MCF 10A (cell line): ENCODE data around the gene PDE4D. TPM values are rescaled to one million over a fixed set of nuclear protein-coding genes. Genes with fewer than 3 reads are reported as not detected.
"Not testable (repeated sequence)": the region's sequence is repeated elsewhere in the genome, so short reads cannot be mapped to it uniquely, and the experiment has no call there.

Experiments used
- BruUV-seq: library from RNA; stranded (reverse); fragments of 400-500 nt; replicated peaks from 2 replicates; lab custom pipeline; 2021; lab: Mats Ljungman, UMichigan
- CTCF ChIA-PET: fragments of 300-600 bp; sonication (Branson Sonifier 250); formaldehyde crosslinking; extraction: SDS; loops from one replicate; lab custom pipeline; 2021; ENCODE audit warnings: antibody characterized with exemption, inconsistent platforms; lab: Yijun Ruan, JAX
- POLR2A ChIA-PET: fragments of 300-600, 350-650 bp; sonication (Branson Sonifier 250); formaldehyde crosslinking; extraction: SDS; loops from one replicate; lab custom pipeline; 2020; ENCODE audit warnings: antibody characterized with exemption, inconsistent platforms; lab: Yijun Ruan, JAX
- DNase-seq: peaks from one replicate; pipeline ENCODE4 v3.0.0-alpha.2; 2018; ENCODE audit not compliant: unreplicated experiment
- H3K27ac Mint-ChIP-seq: one replicate; pipeline ENCODE4 v1.8.0; 2022; ENCODE audit warnings: mild to moderate bottlenecking, low read depth, mixed read lengths; ENCODE audit not compliant: unreplicated experiment
- H3K27me3 Mint-ChIP-seq: one replicate; pipeline ENCODE4 v1.8.0; 2022; ENCODE audit warnings: mixed read lengths; ENCODE audit not compliant: insufficient read depth, unreplicated experiment
- H3K36me3 Mint-ChIP-seq: one replicate; pipeline ENCODE4 v1.8.0; 2022; ENCODE audit warnings: mild to moderate bottlenecking, moderate library complexity, mixed read lengths; ENCODE audit not compliant: insufficient read depth, unreplicated experiment
- H3K4me1 Mint-ChIP-seq: one replicate; pipeline ENCODE4 v1.8.0; 2022; ENCODE audit warnings: mixed read lengths; ENCODE audit not compliant: insufficient read depth, unreplicated experiment
- H3K4me3 Mint-ChIP-seq: one replicate; pipeline ENCODE4 v1.8.0; 2022; ENCODE audit warnings: mild to moderate bottlenecking, moderate library complexity, mixed read lengths; ENCODE audit not compliant: unreplicated experiment
- H3K9me3 Mint-ChIP-seq: one replicate; pipeline ENCODE4 v1.8.0; 2022; ENCODE audit warnings: mixed read lengths; ENCODE audit not compliant: unreplicated experiment
- CTCF ChIP-seq: fragments of 200-600 bp; IDR thresholded peaks from one replicate; pipeline ENCODE4 v1.8.0; 2022; ENCODE audit warnings: antibody characterized with exemption, mild to moderate bottlenecking; ENCODE audit not compliant: unreplicated experiment
- intact Hi-C: fragments of 100-400 bp; cut with micrococcal nuclease; formaldehyde crosslinking; loops from 2 replicates; pipeline ENCODE4 v1.14.1; 2022
- total RNA-seq: library from RNA; stranded (reverse); gene quantifications from 2 replicates; pipeline ENCODE4 v1.2.3, GENCODE V29; 2022

Gene PDE4D
- total RNA-seq, 1 experiment from 2014 or later = 85.0 TPM

GRCh38 chr5:59674763-59675162, 218.8 kb downstream of the PDE4D start:
- peaks cover 6% of the 10 kb centered on the region for H3K4me1 Mint-ChIP-seq
- ChIA-PET POLR2A (interaction anchor here (0.6 to 2.4 kb wide), 2 partner anchors 81 to 168 kb away, joined by 3 to 10 read pairs; no protein-coding TSS in a partner anchor), CTCF (interaction anchor here (0.6 to 7.3 kb wide), 9 partner anchors 14 to 286 kb away, joined by 3 to 72 read pairs (median 4); no protein-coding TSS in a partner anchor)
- no peak overlapping the region for H3K4me3 Mint-ChIP-seq
- no TSS peak for BruUV-seq
- H3K9me3 Mint-ChIP-seq = no peaks in the 10 kb centered on the region
- peak; percentile 35 for DNase-seq
- intact Hi-C loops = loop anchor here (5.0 kb wide), 2 partner anchors 48 to 487 kb away; no protein-coding TSS in a partner anchor
- H3K27me3 Mint-ChIP-seq = no peaks in the 10 kb centered on the region
- no peak overlapping the region for H3K27ac Mint-ChIP-seq
- peaks cover 10% of the 10 kb centered on the region for H3K36me3 Mint-ChIP-seq
- TF ChIP-seq CTCF = no peak

- intact Hi-C loops = loop anchor here (1.0 to 5.0 kb wide), 4 partner anchors 49 to 486 kb away; no protein-coding TSS in a partner anchor
- POLR2A ChIA-PET = interaction anchor here (0.8 to 2.4 kb wide), 4 partner anchors 113 to 189 kb away, joined by 3 to 10 read pairs (median 4); no protein-coding TSS in a partner anchor
- no peaks in the 10 kb centered on the region for H3K27me3 Mint-ChIP-seq
- peak; percentile 65 for TF ChIP-seq CTCF
- CTCF ChIA-PET = interaction anchor here (0.7 to 7.3 kb wide), 30 partner anchors 10 to 485 kb away, joined by 3 to 72 read pairs (median 4); no protein-coding TSS in a partner anchor
- no peak overlapping the region for H3K27ac Mint-ChIP-seq
- H3K4me3 Mint-ChIP-seq = no peak overlapping the region
- H3K9me3 Mint-ChIP-seq = no peaks in the 10 kb centered on the region
- no TSS peak for BruUV-seq
- H3K4me1 Mint-ChIP-seq = peaks cover 6% of the 10 kb centered on the region
- peaks cover 9% of the 10 kb centered on the region for H3K36me3 Mint-ChIP-seq
- DNase-seq = peak; percentile 59
Observed at GRCh38 chr5:59673438-59674058, 220.0 kb downstream of the PDE4D start.

- no peaks in the 10 kb centered on the region for H3K27me3 Mint-ChIP-seq
- POLR2A ChIA-PET = interaction anchor here (1.1 to 1.5 kb wide), 2 partner anchors 56 to 69 kb away, joined by 3 read pairs; no protein-coding TSS in a partner anchor
- no peaks in the 10 kb centered on the region for H3K36me3 Mint-ChIP-seq
- no peak for DNase-seq
- no TSS peak for BruUV-seq
- intact Hi-C loops = no loop called here
- no peaks in the 10 kb centered on the region for H3K9me3 Mint-ChIP-seq
- CTCF ChIA-PET = interaction anchor here (0.6 to 3.3 kb wide), 7 partner anchors 9 to 466 kb away, joined by 3 to 24 read pairs (median 4); no protein-coding TSS in a partner anchor
- peaks cover 20% of the 10 kb centered on the region for H3K4me1 Mint-ChIP-seq
- H3K4me3 Mint-ChIP-seq = no peak overlapping the region
- TF ChIP-seq CTCF = no peak
- no peak overlapping the region for H3K27ac Mint-ChIP-seq
Observed at GRCh38 chr5:59666440-59667068, 227.0 kb downstream of the PDE4D start.

GRCh38 chr5:59665832-59666203, 227.7 kb downstream of the PDE4D start:
- BruUV-seq, H3K4me3 Mint-ChIP-seq, DNase-seq, H3K36me3 Mint-ChIP-seq, H3K27ac Mint-ChIP-seq, H3K27me3 Mint-ChIP-seq, intact Hi-C loops, H3K9me3 Mint-ChIP-seq: not testable (repeated sequence)
- peaks cover 22% of the 10 kb centered on the region for H3K4me1 Mint-ChIP-seq
- POLR2A ChIA-PET = interaction anchor here (0.8 to 2.7 kb wide), 8 partner anchors 23 to 160 kb away, joined by 3 to 10 read pairs (median 3); no protein-coding TSS in a partner anchor
- CTCF ChIA-PET = interaction anchor here (0.7 to 3.3 kb wide), 7 partner anchors 18 to 465 kb away, joined by 3 to 24 read pairs (median 5); no protein-coding TSS in a partner anchor
